Activated gamma-delta T cell (primary cell): ENCODE data around the gene ARNT2.

ENCODE experiments used
- DNase-seq: peaks from one replicate; lab custom pipeline; 2025; lab: John Stamatoyannopoulos, UW

Gene ARNT2

DNA sequence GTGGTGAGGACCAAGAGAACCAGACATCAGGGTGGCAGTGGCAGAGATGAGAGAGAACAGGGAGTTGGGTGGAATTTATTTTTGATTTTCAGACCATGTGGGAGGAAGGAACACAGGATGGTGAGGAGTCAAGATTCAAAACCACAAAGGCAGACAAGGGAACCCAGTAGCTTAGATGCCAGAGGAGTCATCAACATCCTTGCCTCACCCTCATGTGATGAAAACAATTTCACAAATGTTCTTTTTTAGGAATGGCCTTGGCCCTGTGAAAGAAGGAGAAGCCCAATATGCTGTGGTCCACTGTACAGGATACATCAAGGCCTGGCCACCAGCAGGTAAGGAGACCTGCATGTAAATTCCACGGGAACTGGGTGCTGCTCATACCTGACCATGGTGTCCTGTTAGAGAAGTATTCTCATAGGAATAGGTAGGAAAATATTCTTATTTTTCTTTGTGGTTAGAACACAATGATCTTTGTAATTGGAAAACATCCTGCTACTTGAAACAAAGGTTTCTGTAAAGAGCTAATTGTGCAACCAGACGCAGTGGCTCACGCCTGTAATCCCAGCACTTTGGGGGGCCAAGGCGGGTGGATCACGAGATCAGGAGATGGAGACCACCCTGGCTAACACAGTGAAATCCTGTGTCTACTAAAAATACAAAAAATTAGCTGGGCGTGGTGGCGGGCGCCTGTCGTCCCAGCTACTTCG is 110.0 kb downstream of the ARNT2 start:
- DNase-seq, result no peak

- no peak for DNase-seq
These were observed 113.1 kb downstream of the ARNT2 start for GRCh38 chr15:80517290-80517689.

- no peak for DNase-seq
These were observed 114.3 kb downstream of the ARNT2 start for GRCh38 chr15:80518522-80518921.

- no peak for DNase-seq
These were observed 119.6 kb downstream of the ARNT2 start for GRCh38 chr15:80523746-80524145.

DNA sequence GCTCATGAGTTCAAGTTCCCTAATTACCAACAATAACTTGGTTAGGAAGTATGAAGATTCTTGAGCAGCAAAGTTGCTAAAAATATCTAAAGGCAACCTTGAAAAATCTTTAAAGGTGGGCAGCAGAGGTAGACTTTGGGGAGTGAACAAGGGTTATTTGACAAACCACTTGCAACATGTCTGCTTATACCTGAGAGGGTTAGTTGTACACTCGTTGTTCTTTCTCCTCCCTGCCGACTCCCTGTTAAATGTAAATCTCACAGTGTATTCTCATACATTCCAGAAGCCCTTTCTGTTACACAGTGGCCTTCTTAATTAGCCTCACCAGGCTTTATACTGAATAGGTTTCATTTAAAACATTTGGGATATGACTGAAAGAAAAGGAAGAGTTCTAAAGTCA is 121.7 kb downstream of the ARNT2 start:
- DNase-seq, result no peak

DNA sequence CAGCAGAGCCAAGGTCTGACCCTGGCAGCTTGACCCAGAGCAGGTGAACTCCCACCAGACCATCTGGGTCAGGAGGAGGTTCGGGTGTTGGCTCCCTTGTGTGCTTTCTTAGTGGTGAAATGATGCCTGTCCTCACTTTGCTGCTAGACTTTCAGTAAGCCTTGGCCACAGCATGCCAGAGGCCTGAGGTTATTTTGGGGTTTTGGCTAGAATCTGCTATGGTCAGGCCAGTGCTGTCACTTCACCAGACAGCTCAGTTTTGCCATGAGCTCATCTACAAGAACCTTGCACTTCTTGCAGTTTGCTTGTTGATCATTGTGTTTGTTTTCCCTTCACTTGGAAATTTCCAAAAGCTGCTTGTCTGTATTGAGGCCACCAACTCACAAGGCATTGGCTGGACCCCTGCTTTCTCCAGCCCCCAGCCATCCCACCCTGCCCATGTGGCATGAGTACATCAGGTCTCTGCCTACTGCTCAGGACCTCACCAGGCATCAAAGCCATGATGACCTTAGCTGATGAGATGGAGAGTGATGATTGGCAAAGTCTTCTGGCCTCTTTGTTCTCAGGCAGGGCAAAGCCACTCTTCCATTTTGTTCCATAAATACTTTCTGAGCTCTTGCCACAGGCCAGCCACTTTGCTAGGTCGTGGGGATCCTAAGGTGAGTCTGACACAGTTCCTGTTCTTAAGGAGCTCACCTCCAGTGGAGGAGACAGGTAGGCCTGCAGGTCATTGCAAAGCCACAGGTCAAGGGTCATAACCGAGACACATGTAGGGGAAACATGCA is 122.6 kb downstream of the ARNT2 start:
- no peak for DNase-seq

- DNase-seq, result no peak
These were observed 123.2 kb downstream of the ARNT2 start for GRCh38 chr15:80527406-80527805.

GRCh38 chr15:80527961-80528360 is 123.8 kb downstream of the ARNT2 start:
- no peak for DNase-seq

GRCh38 chr15:80530737-80531365 is 126.7 kb downstream of the ARNT2 start:
- no peak for DNase-seq

DNA sequence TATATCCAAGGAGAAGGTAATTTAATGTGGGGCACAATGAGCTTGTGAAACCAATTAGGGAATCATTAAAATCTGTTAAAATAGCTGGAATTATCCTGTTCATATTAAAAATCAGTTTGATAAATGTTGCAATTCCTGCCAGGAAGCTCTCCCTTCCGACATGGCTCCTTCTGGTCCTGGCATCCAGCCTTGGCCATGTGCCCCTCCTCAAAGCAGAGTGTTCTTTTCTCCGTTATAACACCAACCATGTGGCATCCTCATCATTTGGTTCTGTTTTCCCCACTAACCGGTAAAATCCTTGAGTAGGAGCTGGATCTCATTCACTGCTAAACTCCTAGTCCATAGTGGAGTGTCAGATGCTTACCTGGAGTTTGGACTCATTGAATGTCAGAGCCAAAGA is 127.2 kb downstream of the ARNT2 start:
- DNase-seq, result no peak

DNA sequence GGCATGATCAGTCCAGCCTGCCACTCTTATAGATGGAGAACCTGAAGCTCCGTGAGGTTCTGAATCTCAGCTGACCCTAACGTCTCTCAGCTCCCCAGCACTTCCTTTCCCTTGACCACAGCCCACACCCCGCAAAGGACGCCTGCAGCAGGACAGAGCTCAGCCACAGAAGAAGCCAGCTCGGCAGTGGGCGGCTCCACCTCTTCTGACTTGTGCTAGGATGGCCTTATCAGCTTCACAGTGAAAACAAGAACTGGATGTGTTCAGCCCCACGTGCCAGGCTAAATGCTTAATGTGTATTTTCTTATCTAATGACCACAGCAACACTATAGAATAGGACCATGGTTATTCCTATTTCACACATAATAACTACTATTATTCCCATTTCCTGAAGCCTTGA is 127.6 kb downstream of the ARNT2 start:
- no peak for DNase-seq

DNA sequence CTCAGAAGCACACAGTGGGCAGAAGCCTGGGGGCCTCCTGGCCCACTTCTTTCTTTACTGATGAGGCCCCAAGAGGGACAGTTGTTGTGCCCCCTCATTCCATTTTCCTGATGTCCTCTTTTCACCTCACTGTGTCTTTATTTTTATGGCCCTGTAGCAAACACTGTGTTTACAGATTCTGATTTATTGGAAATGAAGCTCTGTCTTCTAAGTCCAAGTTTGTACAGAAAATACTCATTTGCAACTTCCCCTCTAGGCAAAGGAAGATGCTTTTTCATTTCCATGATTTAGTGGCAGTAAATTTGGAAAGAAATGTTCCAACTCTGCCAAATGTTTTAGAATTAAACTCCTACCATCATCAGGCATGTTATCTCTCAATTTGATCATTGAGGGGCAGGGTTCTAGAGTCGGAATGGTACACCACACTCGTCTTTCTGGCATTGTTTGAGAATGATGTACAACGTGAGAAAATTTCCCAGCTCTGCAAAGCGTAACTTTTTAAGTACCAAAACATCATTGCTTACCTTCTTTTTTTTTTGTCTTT is 129.7 kb downstream of the ARNT2 start:
- DNase-seq, result no peak

- no peak for DNase-seq
These were observed 132.0 kb downstream of the ARNT2 start for GRCh38 chr15:80536231-80536630.

- DNase-seq, result no peak
These were observed 132.5 kb downstream of the ARNT2 start for GRCh38 chr15:80536716-80537115.

DNA sequence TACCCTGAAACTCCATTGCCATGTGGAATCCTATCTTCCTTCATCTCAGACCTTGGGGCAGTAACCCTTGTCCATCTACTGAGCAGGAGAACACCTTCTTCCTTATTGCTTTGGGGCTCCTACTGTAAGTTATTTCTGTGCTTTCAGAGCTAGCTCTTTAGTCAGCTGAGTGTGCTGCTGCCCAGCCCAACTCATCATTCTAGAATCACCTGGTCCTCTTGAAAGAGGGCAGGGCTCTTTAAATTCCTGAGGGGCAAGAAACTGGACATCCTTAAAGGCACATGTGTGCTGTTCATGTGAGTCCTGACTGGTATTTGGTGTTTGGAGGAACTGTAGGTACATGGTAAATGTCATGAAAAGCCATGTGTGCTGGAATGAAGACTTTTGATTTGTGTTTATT is 140.9 kb downstream of the ARNT2 start:
- no peak for DNase-seq

DNA sequence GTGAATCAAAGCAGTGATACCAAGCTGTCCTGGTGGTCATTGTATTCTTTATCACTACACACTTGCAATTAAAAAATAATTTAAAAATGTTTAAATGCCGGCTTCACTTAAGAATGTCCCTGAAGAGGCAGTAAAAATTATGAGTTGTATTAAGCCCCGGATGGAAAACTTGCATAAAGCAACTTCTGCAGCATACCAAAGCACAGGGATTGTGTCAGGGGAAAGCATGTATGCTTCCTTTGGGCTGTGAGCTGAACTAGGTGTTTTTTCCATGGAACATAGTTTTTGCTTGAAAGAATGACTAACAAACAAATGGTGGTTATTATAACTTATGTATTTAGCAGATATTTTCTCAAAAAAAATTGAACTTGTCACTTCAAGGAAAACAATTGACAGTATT is 143.1 kb downstream of the ARNT2 start:
- DNase-seq, result no peak

DNA sequence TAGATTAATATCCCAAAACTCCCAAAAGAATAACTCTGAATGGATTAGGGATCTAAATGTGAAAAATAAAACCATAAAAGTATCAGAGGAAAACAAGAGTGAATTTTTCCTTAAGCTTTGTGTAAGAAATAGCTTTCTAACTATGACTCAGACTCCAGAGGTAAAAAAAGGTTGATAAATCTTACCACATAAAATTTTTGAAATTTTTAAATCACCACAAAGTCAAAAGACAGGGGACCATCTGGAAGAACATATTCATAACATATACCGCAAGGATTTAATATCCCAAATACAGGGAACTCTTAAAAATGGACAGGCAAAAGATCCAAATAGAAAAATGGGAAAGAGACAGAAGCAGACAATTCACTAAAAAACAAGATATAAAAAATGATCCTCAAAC is 145.0 kb downstream of the ARNT2 start:
- DNase-seq, result no peak

DNA sequence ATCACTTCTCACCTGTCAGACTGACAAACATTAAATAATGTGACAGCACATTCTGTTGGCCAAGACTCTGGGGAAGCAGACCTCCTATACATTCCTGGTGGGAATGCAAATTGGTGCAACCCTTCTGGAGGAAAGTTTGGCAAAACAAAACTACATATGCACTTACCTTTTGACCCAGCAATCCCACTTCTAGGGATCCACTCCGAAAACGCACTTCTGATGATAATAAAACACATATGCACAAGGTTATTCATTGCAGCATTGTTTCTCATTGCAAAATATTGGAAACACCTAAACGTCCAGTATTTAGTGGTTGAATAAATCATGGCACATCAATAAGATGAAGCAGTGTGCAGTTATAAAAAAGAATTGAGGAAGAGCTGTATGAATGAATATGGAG is 145.5 kb downstream of the ARNT2 start:
- DNase-seq, result no peak

- DNase-seq, result no peak
These were observed 146.2 kb downstream of the ARNT2 start for GRCh38 chr15:80550219-80550907.

- DNase-seq, result no peak
These were observed 146.7 kb downstream of the ARNT2 start for GRCh38 chr15:80550908-80551260.

- no peak for DNase-seq
These were observed 147.2 kb downstream of the ARNT2 start for GRCh38 chr15:80551348-80551747.

DNA sequence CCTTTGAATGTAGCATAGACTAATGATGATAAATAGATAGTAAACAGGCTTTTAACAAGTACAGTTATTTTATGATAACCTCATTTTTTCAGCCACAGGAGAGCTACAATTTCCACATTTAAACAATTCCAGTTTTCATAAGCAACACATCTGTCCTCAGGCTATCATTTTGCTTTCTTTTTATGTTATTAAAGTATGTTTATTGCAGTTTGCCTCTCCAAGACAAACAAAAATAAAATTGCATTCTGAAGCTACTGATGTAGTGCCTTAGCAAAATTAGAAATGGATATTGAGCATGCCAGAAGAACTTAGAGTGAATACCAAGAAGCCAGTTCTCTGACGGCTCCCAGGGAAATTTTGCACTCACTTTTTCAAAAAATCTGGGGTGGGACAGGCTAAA is 150.4 kb downstream of the ARNT2 start:
- DNase-seq, result no peak
